GM19025 (cell line): Measurements from ENCODE around the gene RPS25.
"Not testable (repeated sequence)": the region's sequence is repeated elsewhere in the genome, so short reads cannot be mapped to it uniquely, and the experiment has no call there.

ENCODE experiments used
- ATAC-seq: cut with Tn5 transposase; IDR thresholded peaks from one replicate; pipeline ENCODE4 v1.9.1; 2021; ENCODE audit warnings: mild to moderate bottlenecking, low read depth, moderate library complexity; ENCODE audit not compliant: unreplicated experiment

RPS25 gene

GRCh38 chr11:119041821-119042514 is 23.8 kb upstream of the RPS25 start:
- ATAC-seq, result no peak

GRCh38 chr11:119039471-119039870 is 21.3 kb upstream of the RPS25 start:
- ATAC-seq, result not testable (repeated sequence)

- no peak for ATAC-seq
Observed at GRCh38 chr11:119038884-119039283, 20.7 kb upstream of the RPS25 start.

GRCh38 chr11:119034813-119035212 is 16.7 kb upstream of the RPS25 start:
- no peak for ATAC-seq

- ATAC-seq, result not testable (repeated sequence)
Observed at GRCh38 chr11:119033421-119033820, 15.3 kb upstream of the RPS25 start.

- no peak for ATAC-seq
Observed at GRCh38 chr11:119031912-119032280, 13.8 kb upstream of the RPS25 start.

- ATAC-seq, result peak; percentile 84
Observed at GRCh38 chr11:119030329-119031047, 12.3 kb upstream of the RPS25 start, which contains the start of gene SLC37A4. TSS of gene SLC37A4 (minus strand) at chr11:119030877.

- no peak for ATAC-seq
Observed at GRCh38 chr11:119030029-119030328, 11.8 kb upstream of the RPS25 start.

GRCh38 chr11:119029340-119030028 is 11.3 kb upstream of the RPS25 start:
- ATAC-seq, result no peak

- no peak for ATAC-seq
Observed at GRCh38 chr11:119029069-119029339, 10.9 kb upstream of the RPS25 start.

GRCh38 chr11:119028346-119029068 is 10.4 kb upstream of the RPS25 start:
- no peak for ATAC-seq

GRCh38 chr11:119027561-119028345 is 9.6 kb upstream of the RPS25 start:
- ATAC-seq, result no peak

GRCh38 chr11:119026970-119027369 is 8.8 kb upstream of the RPS25 start:
- no peak for ATAC-seq

- no peak for ATAC-seq
Observed at GRCh38 chr11:119025978-119026766, 8.0 kb upstream of the RPS25 start.

GRCh38 chr11:119025541-119025940 is 7.4 kb upstream of the RPS25 start:
- no peak for ATAC-seq

- ATAC-seq, result no peak
Observed at GRCh38 chr11:119025099-119025473, 6.9 kb upstream of the RPS25 start.

GRCh38 chr11:119024430-119025098 is 6.4 kb upstream of the RPS25 start:
- no peak for ATAC-seq

- no peak for ATAC-seq
Observed at GRCh38 chr11:119023741-119024140, 5.6 kb upstream of the RPS25 start.

GRCh38 chr11:119021631-119022030 is 3.5 kb upstream of the RPS25 start:
- no peak for ATAC-seq
